ENCODE measurements around the gene TSN.

TSN gene

GRCh38 chr2:121741450-121741849, 14.0 kb upstream of the TSN start:
- in situ Hi-C loops (cut with MboI; ENCODE audit: low sequenced_read_pairs), result no loop called here

DNA sequence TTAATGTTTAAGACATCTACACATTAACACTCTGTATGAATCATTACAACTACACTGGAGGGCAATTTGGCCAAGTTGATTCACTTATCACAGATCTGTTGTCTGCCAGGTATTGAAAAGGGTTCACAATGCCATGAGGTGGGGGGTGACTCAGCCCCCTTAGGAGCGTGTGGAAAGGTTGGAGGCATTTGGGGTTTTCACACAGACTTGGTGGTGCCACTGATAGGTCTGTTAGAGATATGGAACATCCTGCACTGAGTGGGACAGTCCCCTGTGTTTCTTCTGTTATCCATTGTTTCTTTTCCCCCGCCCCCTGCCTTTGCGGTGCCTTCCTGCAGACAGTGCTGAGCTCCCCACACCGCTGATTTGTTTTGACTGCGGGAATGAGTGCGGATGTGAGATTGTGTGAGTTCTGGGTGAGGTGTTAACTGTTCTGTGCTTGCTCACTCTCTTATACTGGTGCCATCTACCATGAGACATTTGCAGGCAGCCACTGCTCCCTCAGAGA, 9.3 kb upstream of the TSN start:
- in situ Hi-C loops (cut with MboI; ENCODE audit: low sequenced_read_pairs), result no loop called here

DNA sequence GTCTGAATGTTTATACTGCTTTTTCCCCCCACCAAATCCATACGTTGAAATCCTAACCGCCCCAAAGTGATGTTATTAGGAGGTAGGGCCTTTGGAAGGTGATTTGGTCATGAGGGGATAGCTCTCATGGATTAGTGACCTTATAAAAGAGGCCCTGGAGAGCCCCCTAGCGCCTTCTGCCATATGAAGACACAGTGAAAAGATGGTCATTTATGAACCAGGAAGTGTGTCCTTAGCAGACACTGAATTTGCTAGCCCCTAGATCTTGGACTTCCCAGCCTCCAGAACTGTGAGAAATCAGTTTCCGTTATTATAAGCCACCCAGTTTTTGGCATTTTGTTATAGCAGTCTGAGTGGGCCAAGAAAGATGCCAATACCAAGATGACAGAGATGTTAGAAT, 7.2 kb upstream of the TSN start:
- in situ Hi-C loops (cut with MboI; ENCODE audit: low sequenced_read_pairs), result no loop called here

- in situ Hi-C loops (cut with MboI; ENCODE audit: low sequenced_read_pairs), result no loop called here
Observed at GRCh38 chr2:121754851-121755236, 607 bp upstream of the TSN start.

GRCh38 chr2:121764681-121765228, 9.3 kb downstream of the TSN start:
- in situ Hi-C loops (cut with MboI; ENCODE audit: low sequenced_read_pairs), result no loop called here

DNA sequence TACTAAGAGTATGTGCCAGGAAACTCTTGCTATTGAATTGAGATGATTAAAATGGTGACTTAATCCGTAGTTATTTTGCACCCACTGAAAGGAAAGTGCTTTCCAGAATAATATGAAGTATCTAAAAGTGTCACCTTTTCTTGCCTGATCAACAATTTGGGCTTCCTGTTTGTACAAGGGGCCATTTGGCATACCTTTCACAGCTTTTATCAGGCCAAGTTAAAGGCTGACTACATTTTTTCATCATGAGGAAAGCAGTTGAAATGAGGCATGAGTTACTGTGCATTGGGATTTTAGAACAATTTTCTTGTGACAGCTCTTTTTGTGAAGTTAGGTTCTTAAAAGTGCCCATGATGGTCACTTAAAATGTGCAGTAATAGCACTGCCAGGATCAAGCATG, 11.2 kb downstream of the TSN start:
- in situ Hi-C loops (cut with MboI; ENCODE audit: low sequenced_read_pairs), result no loop called here

GRCh38 chr2:121768143-121768755, 12.8 kb downstream of the TSN start:
- in situ Hi-C loops (cut with MboI; ENCODE audit: low sequenced_read_pairs), result no loop called here

DNA sequence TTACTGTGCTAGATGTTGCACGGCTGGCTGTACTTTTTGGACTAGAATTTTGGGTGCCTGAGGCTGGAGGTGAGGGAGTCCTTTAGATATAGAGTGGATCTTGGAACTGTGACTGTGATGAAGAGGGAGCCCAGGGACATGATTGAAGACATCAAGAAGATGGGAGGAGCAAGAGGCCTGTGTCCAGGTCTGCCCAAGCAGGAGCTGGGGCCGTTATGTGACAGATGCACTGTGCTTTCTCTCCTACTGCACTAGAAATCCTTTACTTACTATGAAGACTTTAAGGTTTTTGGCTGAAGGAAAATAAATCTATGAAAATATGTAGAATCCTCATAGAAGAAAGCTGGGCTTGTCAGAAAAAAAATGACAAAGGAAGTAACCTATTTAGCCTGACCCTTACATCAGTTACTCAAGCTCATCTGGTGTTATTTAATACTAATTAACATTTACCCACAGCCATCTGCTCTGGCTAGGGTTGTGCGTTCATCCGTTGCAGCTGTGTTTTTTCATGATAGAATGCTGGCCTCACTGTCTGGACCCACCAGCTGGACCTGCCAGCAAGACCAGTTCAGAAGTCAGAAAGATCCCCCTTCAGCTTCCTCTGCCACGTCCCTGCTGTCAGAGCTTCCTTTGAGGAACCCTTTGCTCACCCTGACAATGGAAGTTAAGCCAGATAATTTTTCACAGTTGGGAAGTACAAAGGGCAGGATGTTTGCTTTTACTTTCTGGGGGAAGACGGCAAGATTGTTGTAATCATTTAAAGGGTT, 16.7 kb downstream of the TSN start:
- in situ Hi-C loops (cut with MboI; ENCODE audit: low sequenced_read_pairs), result no loop called here

DNA sequence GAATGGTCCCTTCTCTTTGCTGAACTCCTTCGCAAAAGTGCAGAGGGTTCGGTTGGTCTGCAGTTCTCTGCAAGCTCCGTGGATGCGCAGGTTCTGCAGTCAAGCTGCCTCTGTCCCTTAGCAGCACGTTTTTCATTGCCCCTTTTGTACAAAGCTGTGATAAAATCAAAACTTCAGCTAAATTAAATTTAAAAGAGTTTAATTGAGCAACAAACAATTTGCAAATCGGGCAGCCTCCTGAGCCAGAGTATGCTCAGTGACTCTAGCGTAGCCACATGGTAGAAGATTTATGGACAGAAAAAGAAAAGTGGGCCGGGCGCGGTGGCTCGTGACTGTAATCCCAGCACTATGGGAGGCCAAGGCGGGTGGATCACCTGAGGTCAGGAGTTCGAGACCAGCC, 18.8 kb downstream of the TSN start:
- in situ Hi-C loops (cut with MboI; ENCODE audit: low sequenced_read_pairs), result no loop called here

DNA sequence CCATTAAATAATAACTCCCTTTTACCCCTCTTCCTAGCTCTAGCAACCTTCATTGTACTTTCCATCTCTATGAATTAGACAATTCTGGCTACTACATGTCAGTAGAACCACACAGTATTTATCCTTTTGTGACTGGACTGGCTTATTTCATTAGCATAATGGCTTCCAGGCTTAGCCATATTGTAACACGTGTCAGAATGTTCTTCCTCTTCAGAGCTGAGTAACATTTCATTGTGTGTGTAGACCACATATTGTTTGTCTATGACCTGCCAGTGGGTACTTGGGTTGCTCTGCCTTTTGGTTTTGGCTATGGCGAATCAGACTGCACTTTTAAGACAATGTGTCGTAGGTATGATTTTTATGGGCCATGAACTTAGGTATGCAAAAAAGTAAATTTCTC, 20.9 kb downstream of the TSN start:
- in situ Hi-C loops (cut with MboI; ENCODE audit: low sequenced_read_pairs), result no loop called here

DNA sequence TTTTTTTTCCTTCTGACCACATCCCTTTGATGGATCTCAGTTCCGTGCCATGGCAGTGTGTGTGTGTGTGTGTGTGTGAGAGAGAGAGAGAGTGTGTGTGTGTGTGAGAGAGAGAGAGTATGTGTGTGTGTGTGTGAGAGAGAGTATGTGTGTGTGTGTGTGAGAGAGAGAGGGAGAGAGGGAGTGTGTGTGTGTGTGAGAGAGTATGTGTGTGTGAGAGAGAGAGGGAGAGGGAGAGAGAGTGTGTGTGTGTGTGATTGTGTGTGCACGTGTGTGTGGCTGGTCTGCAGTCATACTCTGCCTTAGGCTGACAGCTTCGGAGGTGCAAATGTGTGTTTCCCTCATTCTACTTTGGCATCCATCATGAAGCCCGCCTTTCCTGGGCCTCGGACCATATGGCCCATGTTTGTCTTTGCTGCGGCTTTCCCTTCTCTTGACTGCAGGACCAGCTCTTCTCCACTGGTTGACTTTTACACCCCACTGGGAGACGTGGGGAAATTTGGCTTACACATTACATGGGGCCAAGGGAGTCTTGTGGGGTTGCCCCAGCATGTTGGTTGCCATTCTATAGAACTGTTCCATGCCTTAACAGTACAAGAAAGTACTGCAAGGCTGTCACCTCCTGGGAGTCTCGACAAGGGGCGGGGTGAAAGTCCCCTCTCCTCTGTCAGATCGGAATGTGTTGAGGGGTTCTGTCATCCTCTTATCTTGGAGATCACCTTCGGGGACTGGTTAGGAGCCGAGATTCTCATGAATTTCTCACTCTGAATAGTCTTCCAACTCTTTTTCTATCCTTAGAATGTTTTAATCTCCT, 21.6 kb downstream of the TSN start:
- in situ Hi-C loops (cut with MboI; ENCODE audit: low sequenced_read_pairs), result no loop called here

DNA sequence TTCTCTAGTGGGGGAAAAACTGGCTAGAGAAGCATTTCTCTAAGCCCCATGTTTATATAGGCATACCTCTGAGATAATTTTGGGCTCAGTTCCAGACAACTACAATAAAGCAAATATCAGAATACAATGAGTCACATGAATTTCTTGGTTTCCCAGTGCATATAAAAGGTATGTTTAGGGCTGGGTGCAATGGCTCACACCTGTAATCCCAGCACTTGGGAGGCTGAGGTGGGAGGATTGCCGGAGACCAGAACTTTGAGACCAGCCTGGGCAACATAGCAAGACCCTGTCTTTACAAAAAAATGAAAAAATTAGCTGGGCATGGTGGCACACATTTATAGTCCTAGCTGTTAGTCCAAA, 22.2 kb downstream of the TSN start:
- in situ Hi-C loops (cut with MboI; ENCODE audit: low sequenced_read_pairs), result no loop called here

DNA sequence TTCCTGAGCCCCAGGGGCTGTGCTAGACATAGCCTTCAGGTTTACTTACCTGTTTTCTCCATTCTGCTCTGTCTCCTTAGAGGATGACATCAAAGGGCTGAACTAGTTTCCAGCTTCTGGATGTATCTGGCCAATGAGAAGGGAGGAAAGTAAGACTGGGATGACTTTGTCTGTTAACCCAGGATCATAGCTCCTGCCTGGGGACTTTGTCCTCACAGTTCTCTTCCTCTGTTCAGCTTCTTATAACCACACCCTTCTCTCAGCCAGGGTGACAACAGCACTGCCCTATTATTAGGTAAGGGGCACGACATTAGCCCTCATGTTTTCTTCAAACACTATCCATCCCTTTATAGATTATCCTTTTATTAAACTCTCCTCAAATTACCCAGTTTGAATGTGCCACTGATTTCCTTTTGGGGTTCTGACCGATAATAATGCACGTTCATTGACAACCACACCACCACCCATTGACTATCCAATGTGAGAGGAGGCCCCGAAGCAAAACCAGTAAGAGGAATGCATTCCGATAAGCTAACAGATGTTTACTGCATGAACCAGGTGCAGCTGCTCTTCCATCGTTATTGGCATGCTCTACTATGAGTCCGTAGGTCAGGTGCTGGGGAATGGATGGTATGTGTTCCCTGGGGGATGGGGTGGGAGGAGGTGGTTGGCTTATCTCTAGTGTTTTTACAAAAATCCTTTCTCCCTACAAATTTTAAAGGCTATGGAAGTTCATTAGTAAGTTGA, 23.5 kb downstream of the TSN start:
- in situ Hi-C loops (cut with MboI; ENCODE audit: low sequenced_read_pairs), result no loop called here

DNA sequence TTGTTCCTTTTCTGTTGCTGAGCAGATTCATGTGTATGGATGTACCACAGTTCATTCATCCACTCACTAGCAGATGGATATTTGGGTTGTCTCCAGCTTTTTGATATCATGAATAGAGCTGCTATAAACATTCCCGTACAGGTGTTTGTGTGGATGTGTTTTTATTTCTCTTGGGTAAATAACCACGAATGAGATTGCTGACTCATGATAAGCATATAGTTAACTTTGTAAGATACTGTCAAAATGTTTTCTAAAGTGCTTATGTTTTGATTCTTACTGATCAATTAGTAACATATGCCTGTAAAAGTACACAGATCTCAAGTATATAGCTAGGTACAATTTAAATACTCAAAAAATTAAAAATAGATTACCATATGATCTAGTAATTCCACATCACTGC, 27.7 kb downstream of the TSN start:
- in situ Hi-C loops (cut with MboI; ENCODE audit: low sequenced_read_pairs), result no loop called here

DNA sequence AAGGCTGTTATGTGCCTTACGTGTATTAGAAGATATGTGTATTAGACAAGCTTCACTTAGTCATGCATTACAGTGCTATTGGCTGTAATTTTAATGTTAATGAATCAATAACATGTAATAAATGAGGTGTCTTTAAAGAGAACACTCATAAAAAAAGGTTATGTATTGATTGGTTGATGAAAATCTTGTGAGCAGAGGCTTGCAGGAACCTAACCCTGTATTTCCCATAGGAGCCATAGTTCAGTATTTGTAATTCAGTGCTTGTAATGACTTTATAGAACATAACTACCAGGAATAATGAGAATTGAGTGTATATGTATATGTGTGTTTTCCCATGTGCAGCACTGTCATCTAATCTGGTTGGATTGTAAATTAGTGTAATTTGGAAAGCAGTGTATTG, 33.2 kb downstream of the TSN start:
- in situ Hi-C loops (cut with MboI; ENCODE audit: low sequenced_read_pairs), result no loop called here

- in situ Hi-C loops (cut with MboI; ENCODE audit: low sequenced_read_pairs), result no loop called here
Observed at GRCh38 chr2:121790276-121790956, 35.0 kb downstream of the TSN start.

- in situ Hi-C loops (cut with MboI; ENCODE audit: low sequenced_read_pairs), result no loop called here
Observed at GRCh38 chr2:121791290-121791689, 35.8 kb downstream of the TSN start.

DNA sequence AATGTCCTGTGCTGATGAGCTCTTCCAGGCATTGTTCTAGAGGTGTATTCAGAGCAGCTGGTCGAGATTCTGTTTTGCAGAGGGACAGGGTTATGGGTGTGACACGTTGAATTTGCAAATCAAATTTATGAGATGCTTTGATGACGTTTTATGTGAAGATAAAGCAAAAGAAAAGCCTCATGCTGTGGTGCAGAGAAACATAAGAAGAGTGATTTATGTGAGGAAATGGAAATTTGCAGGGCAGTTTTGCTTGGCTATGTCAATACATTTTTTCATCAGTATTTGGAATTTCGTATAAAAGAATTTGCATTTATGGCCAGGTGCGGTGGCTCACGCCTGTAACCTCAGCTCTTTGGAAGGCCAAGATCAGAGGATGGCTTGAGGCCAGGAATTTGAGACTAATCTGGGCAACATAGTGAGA, 36.4 kb downstream of the TSN start:
- in situ Hi-C loops (cut with MboI; ENCODE audit: low sequenced_read_pairs), result no loop called here

GRCh38 chr2:121793816-121794215, 38.4 kb downstream of the TSN start:
- in situ Hi-C loops (cut with MboI; ENCODE audit: low sequenced_read_pairs), result no loop called here

GRCh38 chr2:121794233-121794632, 38.8 kb downstream of the TSN start:
- in situ Hi-C loops (cut with MboI; ENCODE audit: low sequenced_read_pairs), result no loop called here
